Activated CD4-positive, alpha-beta memory T cell treated with anti-CD3 and anti-CD28 coated beads for 36 hours (primary cell): ENCODE data around the gene CACNA1D. TPM values are rescaled to one million over a fixed set of nuclear protein-coding genes. Genes with fewer than 3 reads are reported as not detected.

Experiments used
- CTCF ChIA-PET: fragments of 350-600 bp; sonication (Branson Sonifier 250); formaldehyde crosslinking; loops from one replicate; lab custom pipeline; 2021; ENCODE audit warnings: antibody characterized with exemption, inconsistent platforms; lab: Charles Lee
- POLR2A ChIA-PET: fragments of 350-600 bp; sonication (Branson Sonifier 250); formaldehyde crosslinking; loops from one replicate; lab custom pipeline; 2021; ENCODE audit warnings: antibody characterized with exemption; lab: Charles Lee
- DNase-seq: peaks from one replicate; pipeline ENCODE4 v3.0.0-alpha.2; 2020
- H3K27ac Mint-ChIP-seq: one replicate; pipeline ENCODE4 v1.8.0; 2021; ENCODE audit warnings: mixed read lengths
- H3K27me3 Mint-ChIP-seq: one replicate; pipeline ENCODE4 v1.8.0; 2021; ENCODE audit warnings: mixed read lengths
- H3K36me3 Mint-ChIP-seq: one replicate; pipeline ENCODE4 v1.8.0; 2021; ENCODE audit warnings: mixed read lengths
- H3K4me1 Mint-ChIP-seq: one replicate; pipeline ENCODE4 v1.8.0; 2021; ENCODE audit warnings: low read depth, mixed read lengths
- H3K4me3 Mint-ChIP-seq: one replicate; pipeline ENCODE4 v1.8.0; 2021; ENCODE audit warnings: mild to moderate bottlenecking, mixed read lengths
- H3K9me3 Mint-ChIP-seq: one replicate; pipeline ENCODE4 v1.8.0; 2021; ENCODE audit warnings: mixed read lengths
- intact Hi-C: fragments of 100-400 bp; cut with micrococcal nuclease; formaldehyde crosslinking; loops from one replicate; pipeline ENCODE4 v1.15.1; 2023
- total RNA-seq, 2 experiments: library from RNA; stranded (reverse); gene quantifications; one replicate each; pipeline ENCODE4 v1.2.3, GENCODE V29; 2021

Gene CACNA1D
- total RNA-seq, 2 experiments from 2014 or later = 0.24 to 0.53 TPM

- Mint-ChIP-seq H3K9me3 (no peaks in the 10 kb centered on the region), H3K4me1 (no peaks in the 10 kb centered on the region), H3K27ac (no peak overlapping the region), H3K4me3 (no peak overlapping the region), H3K27me3 (peaks cover 4% of the 10 kb centered on the region), H3K36me3 (no peaks in the 10 kb centered on the region)
- CTCF ChIA-PET = interaction anchor here (0.9 kb wide), 1 partner anchor 11 kb away, joined by 3 read pairs; no protein-coding TSS in a partner anchor
- intact Hi-C loops = no loop called here
- no peak for DNase-seq
- POLR2A ChIA-PET = no interaction called here
These were observed 227.0 kb downstream of the CACNA1D start for GRCh38 chr3:53721187-53722119.

- intact Hi-C loops = no loop called here
- CTCF ChIA-PET = interaction anchor here (0.7 kb wide), 1 partner anchor 14 kb away, joined by 3 read pairs; no protein-coding TSS in a partner anchor
- H3K36me3 Mint-ChIP-seq = no peaks in the 10 kb centered on the region
- H3K4me3 Mint-ChIP-seq = no peak overlapping the region
- no peaks in the 10 kb centered on the region for H3K9me3 Mint-ChIP-seq
- no peaks in the 10 kb centered on the region for H3K4me1 Mint-ChIP-seq
- DNase-seq = no peak
- H3K27ac Mint-ChIP-seq = no peak overlapping the region
- peaks cover 9% of the 10 kb centered on the region for H3K27me3 Mint-ChIP-seq
- POLR2A ChIA-PET = no interaction called here
These were observed 230.2 kb downstream of the CACNA1D start for GRCh38 chr3:53724566-53724965.

GRCh38 chr3:53725387-53725995 lies 231.1 kb downstream of the CACNA1D start:
- intact Hi-C loops = no loop called here
- CTCF ChIA-PET = no interaction called here
- Mint-ChIP-seq H3K36me3 (no peaks in the 10 kb centered on the region), H3K9me3 (no peaks in the 10 kb centered on the region), H3K27ac (no peak overlapping the region), H3K27me3 (peaks cover 9% of the 10 kb centered on the region), H3K4me1 (no peaks in the 10 kb centered on the region), H3K4me3 (no peak overlapping the region)
- POLR2A ChIA-PET = no interaction called here
- no peak for DNase-seq

GRCh38 chr3:53726643-53727042 lies 232.2 kb downstream of the CACNA1D start:
- intact Hi-C loops = no loop called here
- ChIA-PET CTCF (no interaction called here), POLR2A (interaction anchor here (0.7 kb wide), 1 partner anchor 618 kb away, joined by 3 read pairs; no protein-coding TSS in a partner anchor)
- peaks cover 9% of the 10 kb centered on the region for H3K27me3 Mint-ChIP-seq
- H3K4me3 Mint-ChIP-seq = no peak overlapping the region
- no peaks in the 10 kb centered on the region for H3K4me1 Mint-ChIP-seq
- H3K27ac Mint-ChIP-seq = no peak overlapping the region
- H3K36me3 Mint-ChIP-seq = no peaks in the 10 kb centered on the region
- no peaks in the 10 kb centered on the region for H3K9me3 Mint-ChIP-seq
- DNase-seq = no peak

GRCh38 chr3:53728606-53729005 lies 234.2 kb downstream of the CACNA1D start:
- H3K9me3 Mint-ChIP-seq = no peaks in the 10 kb centered on the region
- no peak overlapping the region for H3K27ac Mint-ChIP-seq
- H3K4me3 Mint-ChIP-seq = no peak overlapping the region
- no peaks in the 10 kb centered on the region for H3K4me1 Mint-ChIP-seq
- ChIA-PET POLR2A (interaction anchor here (0.5 kb wide), 1 partner anchor 13 kb away, joined by 3 read pairs; no protein-coding TSS in a partner anchor), CTCF (no interaction called here)
- DNase-seq = no peak
- intact Hi-C loops = no loop called here
- no peaks in the 10 kb centered on the region for H3K36me3 Mint-ChIP-seq
- peaks cover 16% of the 10 kb centered on the region for H3K27me3 Mint-ChIP-seq

GRCh38 chr3:53729159-53729558 lies 234.7 kb downstream of the CACNA1D start:
- Mint-ChIP-seq H3K36me3 (no peaks in the 10 kb centered on the region), H3K4me1 (no peaks in the 10 kb centered on the region), H3K4me3 (no peak overlapping the region), H3K27me3 (peaks cover 12% of the 10 kb centered on the region), H3K9me3 (no peaks in the 10 kb centered on the region), H3K27ac (no peak overlapping the region)
- ChIA-PET POLR2A (interaction anchor here (0.5 kb wide), 1 partner anchor 13 kb away, joined by 3 read pairs; no protein-coding TSS in a partner anchor), CTCF (no interaction called here)
- DNase-seq = no peak
- intact Hi-C loops = no loop called here

- no peak overlapping the region for H3K4me3 Mint-ChIP-seq
- H3K36me3 Mint-ChIP-seq = no peaks in the 10 kb centered on the region
- no peaks in the 10 kb centered on the region for H3K9me3 Mint-ChIP-seq
- POLR2A ChIA-PET = no interaction called here
- no peak for DNase-seq
- CTCF ChIA-PET = no interaction called here
- no peak overlapping the region for H3K27ac Mint-ChIP-seq
- peaks cover 12% of the 10 kb centered on the region for H3K27me3 Mint-ChIP-seq
- intact Hi-C loops = no loop called here
- no peaks in the 10 kb centered on the region for H3K4me1 Mint-ChIP-seq
These were observed 235.2 kb downstream of the CACNA1D start for GRCh38 chr3:53729618-53730017.

GRCh38 chr3:53730576-53730975 lies 236.2 kb downstream of the CACNA1D start:
- Mint-ChIP-seq H3K9me3 (no peaks in the 10 kb centered on the region), H3K36me3 (no peaks in the 10 kb centered on the region), H3K27me3 (peaks cover 12% of the 10 kb centered on the region), H3K27ac (no peak overlapping the region), H3K4me1 (no peaks in the 10 kb centered on the region), H3K4me3 (no peak overlapping the region)
- no peak for DNase-seq
- CTCF ChIA-PET = no interaction called here
- POLR2A ChIA-PET = no interaction called here
- intact Hi-C loops = no loop called here

GRCh38 chr3:53731934-53732624 lies 237.7 kb downstream of the CACNA1D start:
- H3K27ac Mint-ChIP-seq = no peak overlapping the region
- intact Hi-C loops = no loop called here
- no peaks in the 10 kb centered on the region for H3K9me3 Mint-ChIP-seq
- no peak overlapping the region for H3K4me3 Mint-ChIP-seq
- CTCF ChIA-PET = no interaction called here
- no peaks in the 10 kb centered on the region for H3K36me3 Mint-ChIP-seq
- no peaks in the 10 kb centered on the region for H3K4me1 Mint-ChIP-seq
- POLR2A ChIA-PET = no interaction called here
- no peak for DNase-seq
- peaks cover 10% of the 10 kb centered on the region for H3K27me3 Mint-ChIP-seq

GRCh38 chr3:53733446-53733845 lies 239.0 kb downstream of the CACNA1D start:
- Mint-ChIP-seq H3K4me1 (no peaks in the 10 kb centered on the region), H3K27me3 (peaks cover 8% of the 10 kb centered on the region), H3K27ac (no peak overlapping the region), H3K9me3 (no peaks in the 10 kb centered on the region), H3K4me3 (no peak overlapping the region), H3K36me3 (no peaks in the 10 kb centered on the region)
- no peak for DNase-seq
- POLR2A ChIA-PET = interaction anchor here (1.1 kb wide), 1 partner anchor 17 kb away, joined by 3 read pairs; no protein-coding TSS in a partner anchor
- CTCF ChIA-PET = no interaction called here
- intact Hi-C loops = no loop called here

- POLR2A ChIA-PET = no interaction called here
- Mint-ChIP-seq H3K27me3 (no peaks in the 10 kb centered on the region), H3K27ac (no peak overlapping the region), H3K9me3 (no peaks in the 10 kb centered on the region), H3K4me1 (no peaks in the 10 kb centered on the region), H3K4me3 (no peak overlapping the region), H3K36me3 (no peaks in the 10 kb centered on the region)
- CTCF ChIA-PET = no interaction called here
- no peak for DNase-seq
- intact Hi-C loops = no loop called here
These were observed 245.6 kb downstream of the CACNA1D start for GRCh38 chr3:53739966-53740365.

- Mint-ChIP-seq H3K4me3 (no peak overlapping the region), H3K4me1 (no peaks in the 10 kb centered on the region), H3K9me3 (no peaks in the 10 kb centered on the region), H3K36me3 (no peaks in the 10 kb centered on the region), H3K27me3 (no peaks in the 10 kb centered on the region), H3K27ac (no peak overlapping the region)
- no peak for DNase-seq
- intact Hi-C loops = no loop called here
- ChIA-PET CTCF (no interaction called here), POLR2A (no interaction called here)
These were observed 246.5 kb downstream of the CACNA1D start for GRCh38 chr3:53740956-53741355.
